ENCODE data around the gene SLIT3.

- no peak for TF ChIP-seq CTCF (IDR thresholded peaks at IDR 0.05)
- TF ChIP-seq POLR2A (IDR thresholded peaks at IDR 0.05), result no peak
Measured at GRCh38 chr5:169081000-169081724, 219.8 kb downstream of the SLIT3 start.
